Neuronal stem cell (in vitro differentiated cells): ENCODE data around the gene NLN.

Experiments used
- DNase-seq: peaks from one replicate; pipeline ENCODE4 v3.0.0-alpha.2; 2013; ENCODE audit warnings: low spot score
- H2AFZ ChIP-seq: one replicate; pipeline ENCODE4 v1.6.1; 2013; ENCODE audit warnings: mild to moderate bottlenecking, low read length, inconsistent platforms
- H2AK5ac ChIP-seq: 2 replicates; pipeline ENCODE4 v1.6.1; 2013; ENCODE audit warnings: low read depth, mild to moderate bottlenecking, inconsistent platforms, low read length, moderate library complexity, mixed read lengths
- H2BK120ac ChIP-seq: 2 replicates; pipeline ENCODE4 v1.6.1; 2013; ENCODE audit warnings: low read depth, mild to moderate bottlenecking, inconsistent platforms, low read length, moderate library complexity, mixed read lengths
- H2BK12ac ChIP-seq: one replicate; pipeline ENCODE4 v1.6.1; 2013; ENCODE audit warnings: low read length, inconsistent platforms
- H2BK15ac ChIP-seq: 2 replicates; pipeline ENCODE4 v1.6.1; 2013; ENCODE audit warnings: mild to moderate bottlenecking, low read length, inconsistent platforms, mixed read lengths
- H2BK5ac ChIP-seq: one replicate; pipeline ENCODE4 v1.6.1; 2013; ENCODE audit warnings: inconsistent platforms, mild to moderate bottlenecking, low read length, moderate library complexity
- H3K14ac ChIP-seq: one replicate; pipeline ENCODE4 v1.6.1; 2013; ENCODE audit warnings: low read length, inconsistent platforms
- H3K18ac ChIP-seq: 2 replicates; pipeline ENCODE4 v1.6.1; 2013; ENCODE audit warnings: low read length, inconsistent platforms
- H3K23ac ChIP-seq: 2 replicates; pipeline ENCODE4 v1.6.1; 2013; ENCODE audit warnings: low read depth, mild to moderate bottlenecking, mixed read lengths, low read length, inconsistent platforms; ENCODE audit not compliant: poor library complexity
- H3K27ac ChIP-seq: replicated peaks from 3 replicates; pipeline ENCODE4 v1.5.1; 2013; ENCODE audit warnings: low read length, inconsistent platforms
- H3K27me3 ChIP-seq, 3 experiments: 2 replicates each; pipeline ENCODE4 v1.6.1; 2013; ENCODE audit warnings: low read length in 3 of 3, mild to moderate bottlenecking in 2 of 3, inconsistent platforms in 1 of 3, low read depth in 1 of 3, mixed read lengths in 1 of 3, moderate library complexity in 1 of 3; ENCODE audit not compliant: control insufficient read depth in 3 of 3, insufficient read depth in 3 of 3
- H3K36me3 ChIP-seq, 2 donors: replicated peaks in 1 of 2; 2 replicates each; pipeline ENCODE4 v1.6.1; 2013; ENCODE audit warnings: low read length in 2 of 2; ENCODE audit not compliant: control insufficient read depth in 2 of 2, insufficient read depth in 2 of 2
- H3K4ac ChIP-seq: 2 replicates; pipeline ENCODE4 v1.6.1; 2013; ENCODE audit warnings: inconsistent platforms, mild to moderate bottlenecking, low read length, moderate library complexity
- H3K4me1 ChIP-seq, 2 donors: 1 replicate in 1 of 2; 2 replicates in 1 of 2; pipeline ENCODE4 v1.6.1; 2013; ENCODE audit warnings: low read length in 2 of 2, low read depth in 1 of 2; ENCODE audit not compliant: control insufficient read depth in 2 of 2, insufficient read depth in 1 of 2
- H3K4me2 ChIP-seq: one replicate; pipeline ENCODE4 v1.6.1; 2013; ENCODE audit warnings: mild to moderate bottlenecking, low read length, inconsistent platforms; ENCODE audit not compliant: insufficient read depth, poor library complexity, severe bottlenecking
- H3K4me3 ChIP-seq, 2 donors: 2 replicates each; pipeline ENCODE4 v1.5.1; 2013; ENCODE audit warnings: low read length in 2 of 2, mild to moderate bottlenecking in 2 of 2, inconsistent platforms in 1 of 2, moderate library complexity in 1 of 2
- H3K79me1 ChIP-seq: one replicate; pipeline ENCODE4 v1.6.1; 2013; ENCODE audit warnings: low read depth, mild to moderate bottlenecking, inconsistent platforms, low read length, moderate library complexity
- H3K9ac ChIP-seq: one replicate; pipeline ENCODE4 v1.6.1; 2013; ENCODE audit warnings: mild to moderate bottlenecking, low read depth, low read length, inconsistent platforms; ENCODE audit not compliant: poor library complexity
- H3K9me3 ChIP-seq, 2 donors: replicated peaks in 1 of 2; 2 replicates each; pipeline versions ENCODE3 to v1.6.1; 2013; ENCODE audit warnings: low read length in 2 of 2, mild to moderate bottlenecking in 2 of 2, inconsistent platforms in 1 of 2, low read depth in 1 of 2, mixed read lengths in 1 of 2, moderate library complexity in 1 of 2; ENCODE audit not compliant: control insufficient read depth in 2 of 2, insufficient read depth in 1 of 2
- H4K8ac ChIP-seq: one replicate; pipeline ENCODE4 v1.6.1; 2013; ENCODE audit warnings: low read depth, mild to moderate bottlenecking, inconsistent platforms, low read length, moderate library complexity
- H4K91ac ChIP-seq: one replicate; pipeline ENCODE4 v1.6.1; 2013; ENCODE audit warnings: low read length, low read depth, mild to moderate bottlenecking, inconsistent platforms; ENCODE audit not compliant: poor library complexity
- WGBS, 2 donors: extraction: QIAGEN DNeasy Blood & Tissue Kit; methylation state at CpG; one replicate each; pipeline ENCODE4 v1.1.7; 2013; ENCODE audit warnings: missing lambda C conversion rate in 2 of 2, mixed read lengths in 1 of 2; ENCODE audit not compliant: insufficient read length in 2 of 2, insufficient replicate concordance in 1 of 2; ENCODE audit errors: extremely low coverage in 2 of 2; 5-methylcytosine and 5-hydroxymethylcytosine counted together

NLN gene

GRCh38 chr5:65775476-65775875 lies 53.5 kb downstream of the NLN start:
- no CpG with 5 or more reads among the region's 2 CpGs for WGBS, 2 donors
- H2BK12ac ChIP-seq = no peak overlapping the region
- H3K4me2 ChIP-seq = no peak overlapping the region
- H4K8ac ChIP-seq = no peak overlapping the region
- no peak overlapping the region for H2BK5ac ChIP-seq
- H3K4me1 ChIP-seq = no peaks in the 10 kb centered on the region
- H3K36me3 ChIP-seq = peaks cover 0 to 46% of the 10 kb centered on the region in 2 donors
- H2AK5ac ChIP-seq = no peak overlapping the region
- H3K79me1 ChIP-seq = no peaks in the 10 kb centered on the region
- H3K27me3 ChIP-seq = no peaks in the 10 kb centered on the region
- no peak overlapping the region for H3K18ac ChIP-seq
- H3K9ac ChIP-seq = no peak overlapping the region
- no peak overlapping the region for H2BK15ac ChIP-seq
- H2AFZ ChIP-seq = no peak overlapping the region
- H3K9me3 ChIP-seq = no peaks in the 10 kb centered on the region
- no peak overlapping the region for H3K27ac ChIP-seq
- no peak overlapping the region for H3K14ac ChIP-seq
- no peak for DNase-seq
- H3K4me3 ChIP-seq = no peak overlapping the region
- H2BK120ac ChIP-seq = no peak overlapping the region
- no peak overlapping the region for H3K4ac ChIP-seq
- no peak overlapping the region for H3K23ac ChIP-seq
- no peak overlapping the region for H4K91ac ChIP-seq

GRCh38 chr5:65776441-65777141 lies 54.6 kb downstream of the NLN start:
- no peak overlapping the region for H3K4ac ChIP-seq
- H2BK120ac ChIP-seq = no peak overlapping the region
- H4K91ac ChIP-seq = no peak overlapping the region
- no peaks in the 10 kb centered on the region for H3K4me1 ChIP-seq
- no peak overlapping the region for H3K4me2 ChIP-seq
- H3K4me3 ChIP-seq = no peak overlapping the region
- no CpG with 5 or more reads among the region's 3 CpGs for WGBS, 2 donors
- H2AFZ ChIP-seq = no peak overlapping the region
- H3K27ac ChIP-seq = no peak overlapping the region
- H3K9ac ChIP-seq = no peak overlapping the region
- no peak overlapping the region for H2BK12ac ChIP-seq
- DNase-seq = no peak
- no peaks in the 10 kb centered on the region for H3K79me1 ChIP-seq
- H3K23ac ChIP-seq = no peak overlapping the region
- H3K9me3 ChIP-seq = no peaks in the 10 kb centered on the region
- no peaks in the 10 kb centered on the region for H3K27me3 ChIP-seq
- no peak overlapping the region for H2BK5ac ChIP-seq
- H3K14ac ChIP-seq = no peak overlapping the region
- peaks cover 0 to 57% of the 10 kb centered on the region in 2 donors for H3K36me3 ChIP-seq
- H2AK5ac ChIP-seq = no peak overlapping the region
- no peak overlapping the region for H4K8ac ChIP-seq
- H3K18ac ChIP-seq = no peak overlapping the region
- no peak overlapping the region for H2BK15ac ChIP-seq

GRCh38 chr5:65778126-65778525 lies 56.1 kb downstream of the NLN start:
- Histone ChIP-seq H3K27ac (no peak overlapping the region), H3K23ac (no peak overlapping the region), H3K14ac (no peak overlapping the region), H2AFZ (no peak overlapping the region), H2BK120ac (no peak overlapping the region), H3K36me3 (peaks cover 0 to 71% of the 10 kb centered on the region in 2 donors), H2BK5ac (no peak overlapping the region), H2BK12ac (no peak overlapping the region), H4K91ac (no peak overlapping the region), H3K4me3 (no peak overlapping the region), H3K9ac (no peak overlapping the region), H4K8ac (no peak overlapping the region), H3K4ac (no peak overlapping the region), H3K4me2 (no peak overlapping the region), H2BK15ac (no peak overlapping the region), H2AK5ac (no peak overlapping the region), H3K27me3 (no peaks in the 10 kb centered on the region), H3K79me1 (no peaks in the 10 kb centered on the region), H3K4me1 (no peaks in the 10 kb centered on the region), H3K9me3 (no peaks in the 10 kb centered on the region), H3K18ac (no peak overlapping the region)
- no peak for DNase-seq
- no CpG with 5 or more reads among the region's 1 CpG for WGBS, 2 donors

GRCh38 chr5:65779643-65780042 lies 57.6 kb downstream of the NLN start:
- Histone ChIP-seq H3K4me2 (no peak overlapping the region), H3K27me3 (no peaks in the 10 kb centered on the region), H2BK15ac (no peak overlapping the region), H2BK12ac (no peak overlapping the region), H3K36me3 (peaks cover 0 to 74% of the 10 kb centered on the region in 2 donors), H3K4me3 (no peak overlapping the region), H3K79me1 (no peaks in the 10 kb centered on the region), H4K8ac (no peak overlapping the region), H2BK5ac (no peak overlapping the region), H3K27ac (no peak overlapping the region), H3K9me3 (no peaks in the 10 kb centered on the region), H3K4me1 (no peaks in the 10 kb centered on the region), H3K14ac (no peak overlapping the region), H2AFZ (no peak overlapping the region), H3K9ac (no peak overlapping the region), H4K91ac (no peak overlapping the region), H2BK120ac (no peak overlapping the region), H3K4ac (no peak overlapping the region), H3K18ac (no peak overlapping the region), H3K23ac (no peak overlapping the region), H2AK5ac (no peak overlapping the region)
- WGBS, 2 donors = no CpG with 5 or more reads among the region's 1 CpG
- no peak for DNase-seq
